Measurements from ENCODE around the gene DOCK1.

The DOCK1 gene

GRCh38 chr10:127071126-127071525 lies 165.9 kb downstream of the DOCK1 start:
- no peak for DNase-seq (ENCODE audit: insufficient read length, low spot score)
- FAIRE-seq: no peak

DNA sequence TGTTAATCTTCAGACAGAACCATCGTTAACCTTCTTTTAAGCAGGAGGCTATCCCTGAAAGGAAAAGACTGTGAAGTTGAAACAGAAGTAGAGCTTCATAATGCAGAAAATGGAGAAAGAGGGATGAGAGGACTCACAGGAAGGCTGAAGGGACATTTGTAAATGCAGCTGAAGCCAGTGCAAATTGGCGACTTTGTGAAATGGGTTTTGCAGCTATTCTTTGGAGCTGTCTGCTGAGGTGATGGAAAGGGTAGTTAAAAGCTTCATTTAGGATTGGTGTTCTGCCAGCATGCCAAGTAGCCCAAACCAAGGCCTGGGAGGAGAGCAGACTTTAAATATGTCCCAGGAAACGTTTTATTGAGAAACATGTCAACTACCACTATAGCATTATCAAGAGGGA lies 168.4 kb downstream of the DOCK1 start:
- DNase-seq (ENCODE audit: insufficient read length, low spot score) (no peak), FAIRE-seq (no peak)

DNA sequence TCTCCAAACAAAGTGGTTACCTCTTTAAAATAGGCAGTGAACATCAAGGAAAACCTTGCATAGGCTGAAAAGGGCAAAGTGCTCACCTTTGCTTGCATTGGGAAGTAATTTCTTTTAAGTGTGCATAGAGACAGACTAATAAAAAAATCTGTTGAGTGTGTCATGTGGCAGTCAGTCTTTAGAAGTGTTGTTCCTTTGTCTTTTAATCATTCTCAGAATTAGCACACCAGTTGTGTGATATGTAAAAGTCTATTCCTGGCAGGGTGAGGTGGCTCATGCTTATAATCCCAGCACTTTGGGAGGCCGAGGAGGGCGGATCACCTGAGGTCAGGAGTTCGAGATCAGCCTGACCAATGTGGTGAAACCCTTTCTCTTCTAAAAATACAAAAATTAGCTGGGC lies 174.2 kb downstream of the DOCK1 start:
- no peak for DNase-seq (ENCODE audit: insufficient read length, low spot score)
- no peak for FAIRE-seq

DNA sequence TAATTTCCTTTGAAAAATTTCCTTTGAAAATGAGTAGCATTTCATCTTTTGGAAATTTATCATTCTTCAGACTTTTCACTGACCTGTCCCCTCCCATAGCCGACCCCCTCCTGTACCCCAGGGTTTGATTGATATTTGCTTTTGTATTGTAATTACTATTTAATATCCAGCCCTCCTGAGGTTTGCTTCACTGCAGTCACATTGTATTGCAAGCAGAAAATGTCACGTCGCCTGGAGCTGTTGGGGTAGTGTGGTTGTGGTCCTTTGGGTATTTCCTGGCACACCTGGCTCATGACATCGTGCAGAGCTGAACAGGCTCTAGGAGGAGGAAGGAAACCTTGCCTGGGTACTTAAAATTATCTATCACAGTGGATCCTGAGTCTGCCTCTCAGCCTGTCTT lies 175.1 kb downstream of the DOCK1 start:
- FAIRE-seq (no peak), DNase-seq (ENCODE audit: insufficient read length, low spot score) (no peak)

DNA sequence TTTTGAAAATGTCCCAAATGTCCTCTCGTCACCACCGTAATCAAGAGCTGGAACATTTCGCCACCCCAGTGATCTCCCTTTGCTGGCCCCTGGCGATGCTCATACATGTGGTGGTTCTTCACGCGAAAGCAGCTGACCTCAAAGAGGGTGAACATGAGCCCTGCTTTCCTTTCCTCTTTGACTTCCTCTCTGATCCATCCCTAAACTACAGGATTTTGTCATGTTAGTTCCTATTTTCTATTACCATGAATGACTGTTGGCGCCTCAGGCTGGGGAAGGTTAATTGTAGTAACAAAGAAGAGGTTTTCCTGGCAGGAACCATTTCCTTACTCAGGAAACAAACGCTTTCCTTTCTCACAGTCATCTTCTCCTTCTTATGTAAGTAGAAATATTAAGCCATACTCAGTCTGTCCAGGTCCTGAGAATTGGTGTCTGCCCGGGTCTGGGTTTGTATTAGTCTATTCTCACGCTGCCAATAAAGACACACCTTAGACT lies 176.7 kb downstream of the DOCK1 start:
- DNase-seq (ENCODE audit: insufficient read length, low spot score) (no peak), FAIRE-seq (no peak)

DNA sequence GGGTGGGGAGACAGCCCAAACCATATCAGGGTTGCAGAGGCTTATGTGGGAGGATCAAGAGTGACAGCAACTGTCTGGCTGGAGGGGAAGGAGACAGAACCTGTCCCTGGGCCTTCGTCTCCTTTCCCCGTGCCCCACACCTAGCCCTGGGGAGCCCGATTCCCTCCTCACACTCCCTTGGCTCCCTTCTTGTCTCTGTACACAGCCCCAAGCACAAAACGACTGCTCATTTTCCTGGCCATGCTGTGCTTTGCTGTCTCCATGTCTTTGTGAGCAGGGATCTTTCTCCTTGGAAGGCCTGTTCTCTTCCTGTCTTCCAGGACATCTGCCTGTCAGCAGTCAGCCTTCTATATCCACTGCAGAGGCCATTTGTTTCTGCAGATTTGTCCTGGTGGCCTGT lies 177.4 kb downstream of the DOCK1 start:
- DNase-seq (ENCODE audit: insufficient read length, low spot score) (no peak), FAIRE-seq (no peak)

DNA sequence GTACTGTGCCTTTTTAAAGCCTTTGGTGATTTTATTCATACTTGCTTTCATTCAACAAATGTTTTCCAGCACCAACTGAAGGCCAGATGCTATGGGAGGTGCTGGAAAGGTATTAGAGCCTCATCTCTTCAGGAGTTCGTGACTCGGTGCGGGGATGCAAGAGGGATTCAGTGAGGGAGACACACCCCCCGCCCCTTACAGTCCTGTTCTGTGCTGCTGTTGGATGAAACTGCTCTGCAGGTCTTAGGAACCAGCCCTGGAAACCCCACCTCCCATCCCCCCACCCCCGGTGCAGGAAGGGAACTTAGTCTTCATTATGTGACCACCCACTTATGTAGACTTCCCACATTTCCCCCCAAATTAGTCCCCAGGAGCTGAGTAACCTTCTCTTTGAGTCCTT lies 180.7 kb downstream of the DOCK1 start:
- FAIRE-seq: no peak
- DNase-seq (ENCODE audit: insufficient read length, low spot score): no peak

GRCh38 chr10:127088908-127089307 lies 183.7 kb downstream of the DOCK1 start:
- DNase-seq (ENCODE audit: insufficient read length, low spot score) (no peak), FAIRE-seq (no peak)

DNA sequence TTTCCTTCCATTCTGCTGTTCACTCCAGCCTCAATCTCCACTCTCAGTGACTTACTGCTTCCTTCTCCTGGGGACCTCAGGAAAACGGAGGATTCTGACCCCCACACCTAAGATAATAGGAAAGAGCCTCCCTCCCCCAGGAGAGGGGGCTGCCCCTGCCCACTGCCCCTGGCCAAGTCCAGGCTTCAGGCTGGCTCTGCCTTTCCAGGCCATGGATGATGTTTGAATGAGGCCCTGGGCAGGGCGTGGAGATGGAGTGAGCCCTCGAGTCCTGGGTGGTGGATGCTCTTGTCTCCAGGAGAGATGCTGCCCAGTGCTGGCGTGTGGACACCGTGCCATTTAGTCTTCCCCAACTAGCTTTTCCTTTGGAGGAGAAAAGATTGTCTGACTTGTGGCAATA lies 184.2 kb downstream of the DOCK1 start:
- FAIRE-seq: no peak

DNA sequence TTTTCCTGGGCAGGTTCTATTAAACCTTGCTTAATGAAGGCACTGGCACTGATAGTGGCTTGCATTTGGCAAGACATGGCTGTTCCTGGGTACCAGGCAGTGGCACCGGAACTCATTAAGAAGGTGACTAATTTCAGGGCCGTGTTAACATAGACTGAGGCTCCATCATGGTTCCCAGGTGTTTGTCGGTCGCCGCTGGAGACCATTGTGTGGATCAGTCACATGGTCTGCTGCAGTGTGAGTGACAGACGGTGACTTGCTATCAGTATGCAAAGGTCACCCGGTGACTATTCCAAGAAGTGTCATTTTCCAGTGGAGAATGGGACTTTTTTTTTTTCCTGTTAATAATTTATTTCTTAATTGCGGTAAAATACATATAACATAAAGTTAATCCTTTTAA lies 184.9 kb downstream of the DOCK1 start:
- DNase-seq (ENCODE audit: insufficient read length, low spot score) (no peak), FAIRE-seq (no peak)

More for the DNA sequence above, 184.2 kb downstream of the DOCK1 start:
- no peak for DNase-seq (ENCODE audit: insufficient read length, low spot score)

- FAIRE-seq: no peak
- no peak for DNase-seq (ENCODE audit: insufficient read length, low spot score)
These were observed 186.1 kb downstream of the DOCK1 start for GRCh38 chr10:127091354-127091753.

- no peak for FAIRE-seq
- no peak for DNase-seq (ENCODE audit: insufficient read length, low spot score)
These were observed 187.7 kb downstream of the DOCK1 start for GRCh38 chr10:127092916-127093315.

DNA sequence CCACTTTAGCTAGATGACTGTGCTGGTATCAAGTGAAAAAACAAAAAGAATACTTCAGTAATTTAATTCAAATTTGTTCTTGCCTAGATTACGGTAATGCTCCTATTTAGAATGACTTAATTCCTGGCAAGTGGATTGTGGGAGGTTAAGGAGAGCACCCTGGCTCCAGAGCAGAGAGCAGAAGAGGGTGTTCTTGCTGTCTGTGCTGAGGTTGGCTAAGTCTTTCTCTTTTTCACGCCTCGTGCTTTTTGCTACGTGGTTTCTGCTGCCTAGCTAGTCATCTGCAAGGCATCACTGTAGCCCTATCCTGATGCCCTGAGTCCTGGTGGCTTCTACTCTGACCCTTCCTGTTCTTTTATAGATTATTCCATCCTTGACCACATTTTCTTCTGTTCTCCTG lies 189.8 kb downstream of the DOCK1 start:
- DNase-seq (ENCODE audit: insufficient read length, low spot score) (no peak), FAIRE-seq (no peak)

DNA sequence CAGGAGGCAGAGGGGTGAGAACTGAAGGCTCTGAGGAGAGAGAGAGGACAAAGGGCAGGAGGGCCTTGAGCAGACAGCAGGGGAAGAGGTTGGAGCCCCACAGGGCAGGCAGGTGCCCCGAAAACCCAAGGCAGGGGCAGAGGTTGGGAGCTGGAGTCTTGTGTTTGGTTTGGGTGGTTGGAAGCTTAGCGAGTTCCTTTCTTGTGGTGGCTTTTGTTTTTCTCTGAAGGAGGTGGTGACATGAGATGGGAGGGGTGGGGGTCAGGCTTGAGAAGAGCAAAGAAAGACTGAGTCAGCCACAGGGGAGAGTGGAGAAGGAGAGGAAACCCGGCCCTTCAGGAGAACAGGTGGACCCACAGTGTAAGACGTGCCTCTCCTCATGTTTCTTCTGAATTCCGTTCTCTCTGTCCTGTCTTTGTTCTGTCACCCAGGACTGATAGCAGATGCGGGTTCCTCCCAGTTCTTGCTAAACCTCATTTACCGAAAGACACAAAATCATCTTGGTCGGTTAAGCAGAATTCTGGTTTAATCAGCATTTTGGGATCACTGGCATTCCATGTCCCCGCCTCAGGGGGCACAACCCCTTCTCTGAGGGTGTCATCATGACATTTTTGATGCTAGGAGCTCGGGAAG lies 195.9 kb downstream of the DOCK1 start:
- no peak for FAIRE-seq
- DNase-seq (ENCODE audit: insufficient read length, low spot score): no peak

- DNase-seq (ENCODE audit: insufficient read length, low spot score) (no peak), FAIRE-seq (no peak)
These were observed 196.9 kb downstream of the DOCK1 start for GRCh38 chr10:127102176-127102575.

DNA sequence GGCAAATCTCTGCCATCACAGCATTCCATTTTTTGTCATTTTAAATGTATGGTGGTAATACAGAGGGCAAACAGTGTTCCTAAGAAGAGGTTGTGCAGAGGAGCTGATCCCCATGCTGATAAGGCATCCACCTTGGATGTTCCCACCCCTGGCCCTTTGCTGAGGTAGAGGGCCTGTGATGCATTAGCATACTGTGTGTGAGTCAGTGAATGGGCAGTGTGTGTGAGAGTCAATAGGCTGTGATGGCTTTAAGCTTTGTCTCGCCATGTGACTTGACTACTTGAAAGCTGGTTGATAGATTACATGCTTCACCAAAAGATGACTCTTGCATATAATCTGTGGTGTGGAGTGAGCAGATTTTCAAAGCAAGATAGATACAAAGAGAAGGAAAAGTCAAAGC lies 209.9 kb downstream of the DOCK1 start:
- FAIRE-seq (no peak), DNase-seq (ENCODE audit: insufficient read length, low spot score) (no peak)

DNA sequence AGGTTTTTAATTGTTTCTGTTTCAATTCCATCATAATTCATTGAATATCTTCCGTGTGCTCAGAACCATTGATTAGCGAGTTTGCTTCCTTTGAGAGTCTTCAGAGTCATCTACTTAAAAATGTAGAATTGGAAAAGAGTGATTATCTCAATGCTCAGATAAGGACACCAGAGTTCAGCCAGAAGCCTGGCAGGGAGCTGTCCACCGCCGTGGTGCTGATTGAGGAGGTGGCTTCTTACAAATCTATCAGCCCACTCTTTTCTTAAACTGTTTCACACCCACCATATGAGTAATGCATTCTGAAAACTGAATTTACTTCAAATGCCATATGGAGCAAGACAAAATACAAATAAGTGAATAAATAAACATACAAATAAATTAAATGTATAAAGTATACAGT lies 211.9 kb downstream of the DOCK1 start:
- DNase-seq (ENCODE audit: insufficient read length, low spot score): no peak
- FAIRE-seq: no peak

DNA sequence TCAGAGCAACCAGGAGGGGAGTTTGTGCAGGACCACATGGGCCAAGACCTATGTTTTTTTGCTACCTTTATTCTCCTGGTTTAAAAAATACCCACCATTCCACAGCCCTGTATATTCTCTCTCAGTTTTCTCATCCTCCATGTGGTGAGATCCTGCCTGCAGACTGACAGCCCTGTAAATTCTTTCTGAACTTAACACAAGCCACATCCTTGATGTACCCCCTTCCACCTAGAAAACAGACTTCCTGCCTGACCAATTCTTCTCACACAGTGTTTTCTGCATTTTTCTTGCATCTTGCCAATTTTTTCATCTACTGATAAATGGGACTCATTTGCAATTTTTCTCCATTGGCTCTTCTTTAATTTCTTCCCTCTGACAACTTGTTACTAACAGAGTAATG lies 212.8 kb downstream of the DOCK1 start:
- FAIRE-seq (no peak), DNase-seq (ENCODE audit: insufficient read length, low spot score) (no peak)

GRCh38 chr10:127119936-127120335 lies 214.7 kb downstream of the DOCK1 start:
- FAIRE-seq (no peak), DNase-seq (ENCODE audit: insufficient read length, low spot score) (no peak)

DNA sequence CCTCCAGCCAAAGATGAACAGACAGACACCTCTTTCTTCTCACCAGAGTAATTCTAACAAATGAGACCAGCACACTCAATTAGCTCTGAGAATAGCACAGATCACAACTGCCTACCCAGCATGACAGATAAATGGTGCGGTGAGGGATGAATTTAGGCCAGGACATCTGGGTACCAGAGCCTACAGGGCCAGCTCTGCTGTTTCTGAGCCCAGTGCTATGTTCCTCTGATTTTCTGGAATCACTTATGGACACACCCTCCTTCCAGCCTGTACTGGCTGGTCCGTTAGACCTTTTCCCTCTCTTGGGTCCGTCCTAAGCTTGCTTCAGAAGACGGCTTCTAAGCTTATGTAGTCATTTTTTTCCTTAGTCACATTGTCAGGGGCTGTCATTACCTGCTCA lies 217.6 kb downstream of the DOCK1 start:
- no peak for DNase-seq (ENCODE audit: insufficient read length, low spot score)
- FAIRE-seq: no peak

- FAIRE-seq (no peak), DNase-seq (ENCODE audit: insufficient read length, low spot score) (no peak)
These were observed 218.4 kb downstream of the DOCK1 start for GRCh38 chr10:127123626-127124025.

- no peak for DNase-seq (ENCODE audit: insufficient read length, low spot score)
- no peak for FAIRE-seq
These were observed 220.1 kb downstream of the DOCK1 start for GRCh38 chr10:127125331-127125730.

DNA sequence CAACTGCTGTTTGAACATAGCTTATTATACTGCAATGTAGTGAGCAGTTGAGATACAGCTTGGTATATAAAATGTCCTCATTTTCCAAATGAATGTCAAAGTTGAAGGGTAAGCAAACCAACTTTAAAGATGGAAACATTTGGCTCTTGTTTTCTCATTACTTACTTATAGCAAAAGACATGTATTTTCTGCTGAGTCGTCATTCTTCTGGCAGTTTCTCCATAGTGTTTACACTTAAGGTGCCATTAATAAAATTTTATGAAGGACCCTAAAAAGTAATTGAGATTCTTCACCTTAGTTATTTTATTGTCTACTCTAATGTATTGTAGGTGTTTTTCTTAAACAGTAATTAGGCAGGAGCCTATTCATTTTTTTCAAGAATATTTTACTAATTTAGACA lies 222.6 kb downstream of the DOCK1 start:
- FAIRE-seq (no peak), DNase-seq (ENCODE audit: insufficient read length, low spot score) (no peak)
